NCI-H2227 (cell line): ENCODE results near the gene CD300LF.

Experiments
- DNase-seq: peaks from one replicate; lab custom pipeline; 2025; ENCODE audit not compliant: unreplicated experiment; lab: John Stamatoyannopoulos, UW

CD300LF gene

DNA sequence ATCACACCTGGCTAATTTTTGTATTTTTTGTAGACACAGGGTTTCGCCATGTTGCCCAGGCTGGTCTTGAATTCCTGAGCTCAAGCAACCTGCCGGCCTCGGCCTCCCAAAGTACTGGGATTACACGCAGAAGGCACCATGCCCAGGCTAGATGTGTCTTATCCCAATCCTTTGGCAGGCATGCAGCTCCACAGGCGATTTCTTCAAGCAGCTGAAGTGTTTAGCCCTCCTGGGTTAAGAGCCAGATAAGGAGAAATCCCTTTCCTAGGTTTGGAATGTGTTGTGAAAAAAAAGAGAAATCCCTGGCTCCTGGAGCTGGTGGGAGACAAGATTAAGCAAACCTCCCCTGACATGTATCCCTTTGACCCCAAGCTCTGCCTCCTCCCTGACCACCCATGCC lies 33.7 kb upstream of the CD300LF start:
- DNase-seq, result no peak

DNA sequence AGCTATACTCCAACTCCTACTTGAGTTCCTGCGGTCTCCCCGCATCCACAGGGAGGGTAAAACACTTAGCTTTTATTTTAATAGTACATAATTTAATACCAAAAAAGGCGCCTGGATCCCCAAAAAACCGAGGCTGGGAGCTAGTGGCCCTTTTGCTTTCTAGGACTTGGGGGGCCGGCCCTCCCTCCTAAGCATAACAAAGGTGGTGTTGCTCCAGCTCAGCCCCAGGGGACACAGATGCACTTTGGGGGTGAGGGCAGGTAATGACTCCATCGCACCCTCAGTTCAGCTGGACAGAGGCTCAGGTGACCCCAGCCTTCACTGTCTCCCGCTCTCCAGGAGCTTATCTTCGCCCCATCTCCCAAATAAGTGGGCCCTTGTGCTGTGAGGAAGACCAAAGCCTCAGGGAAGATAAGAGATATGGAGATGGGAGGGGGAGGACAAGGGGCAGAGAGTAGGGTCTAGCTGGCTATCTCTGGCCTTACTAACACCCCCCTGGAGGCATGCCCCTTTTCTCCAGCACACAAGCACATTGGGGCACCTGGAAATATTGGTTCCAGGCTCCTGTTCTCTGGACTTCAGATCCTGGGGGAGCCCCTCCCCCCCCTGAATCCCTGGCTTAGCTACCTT lies 32.9 kb upstream of the CD300LF start:
- DNase-seq, result no peak

- DNase-seq, result peak; percentile 68
Measured at GRCh38 chr17:74744714-74745547, 32.2 kb upstream of the CD300LF start.

DNA sequence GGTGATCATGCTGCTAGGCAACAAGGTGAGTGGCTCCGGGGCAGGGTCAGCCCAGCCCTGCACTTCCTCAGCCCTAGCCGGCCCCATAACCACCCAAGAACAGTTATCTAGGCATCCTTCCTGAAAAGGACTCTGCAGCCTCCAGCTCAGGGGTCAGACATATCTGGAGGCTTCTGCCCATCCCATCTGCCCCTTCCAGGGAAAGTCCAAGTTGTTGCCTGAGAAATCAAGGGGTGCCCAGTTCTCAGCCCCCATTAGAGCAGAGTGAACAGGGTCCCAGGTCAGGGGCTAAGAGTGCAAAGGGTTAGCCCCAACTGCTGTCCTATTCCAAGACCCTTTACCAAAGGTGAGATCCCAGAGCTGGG lies 31.6 kb upstream of the CD300LF start:
- no peak for DNase-seq

DNA sequence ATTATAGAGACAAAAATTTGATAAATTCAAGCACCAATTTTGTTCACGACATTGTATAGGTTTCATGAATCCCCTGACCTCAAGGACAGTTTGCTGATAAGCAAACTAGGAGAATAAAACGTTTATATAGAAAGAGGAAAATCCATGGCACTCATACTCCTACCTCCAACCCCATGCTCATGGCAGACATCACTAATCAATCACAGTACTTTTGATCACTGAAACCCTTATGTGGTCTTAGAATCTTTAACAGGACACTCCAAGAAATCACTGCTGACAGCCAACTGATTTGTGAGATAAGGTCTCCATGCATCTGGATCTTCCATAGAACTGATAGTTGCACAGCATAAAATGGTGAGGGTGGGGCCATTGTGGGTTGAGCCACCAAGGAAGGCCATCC lies 31.0 kb upstream of the CD300LF start:
- no peak for DNase-seq

DNA sequence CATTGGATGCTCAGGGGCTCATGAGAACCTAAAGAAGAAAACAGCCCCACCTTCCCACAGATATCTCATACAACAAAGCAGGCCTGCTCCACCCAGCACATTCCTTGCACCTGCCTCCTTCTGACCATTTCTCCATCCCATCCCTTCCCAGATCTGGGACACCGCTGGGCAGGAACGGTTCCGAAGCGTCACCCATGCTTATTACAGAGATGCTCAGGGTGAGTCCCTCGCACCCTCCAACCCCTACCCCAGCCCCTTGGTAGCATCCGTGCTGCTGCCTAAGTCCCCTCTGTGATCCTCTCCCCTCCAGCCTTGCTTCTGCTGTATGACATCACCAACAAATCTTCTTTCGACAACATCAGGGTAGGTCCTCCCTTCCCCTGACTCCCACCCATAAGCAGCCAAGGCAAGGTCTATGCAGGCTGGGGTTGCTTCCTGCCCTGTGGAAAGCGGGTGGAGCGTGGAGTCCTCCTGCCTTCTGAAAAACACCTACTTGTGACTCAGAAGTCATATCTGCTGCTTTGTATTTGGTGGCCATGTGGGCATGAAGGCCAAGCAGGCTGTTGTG lies 30.3 kb upstream of the CD300LF start:
- DNase-seq, result no peak

GRCh38 chr17:74742153-74742515 lies 29.4 kb upstream of the CD300LF start:
- DNase-seq, result no peak

- DNase-seq, result no peak
Measured at GRCh38 chr17:74740641-74741387, 28.1 kb upstream of the CD300LF start.

DNA sequence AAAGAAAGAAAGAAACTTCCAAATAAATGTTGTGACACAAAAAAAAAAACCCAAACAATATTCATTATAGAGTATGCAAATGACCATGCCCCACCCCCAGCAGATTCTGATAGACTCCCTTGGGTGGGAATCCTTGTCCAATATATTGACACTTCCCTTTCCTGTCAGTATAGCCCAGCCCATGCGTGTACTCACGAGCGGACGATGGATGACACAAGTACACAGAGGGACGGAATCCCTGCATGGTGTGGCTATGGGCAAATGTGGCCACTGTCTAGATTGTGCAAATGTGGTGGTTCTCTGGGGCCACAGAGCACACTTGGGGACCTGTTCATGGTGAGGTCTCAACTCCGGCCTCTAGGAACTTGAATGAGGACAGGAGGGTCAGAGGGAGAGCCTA lies 27.4 kb upstream of the CD300LF start:
- DNase-seq, result no peak

GRCh38 chr17:74739227-74739831 lies 26.6 kb upstream of the CD300LF start:
- no peak for DNase-seq

DNA sequence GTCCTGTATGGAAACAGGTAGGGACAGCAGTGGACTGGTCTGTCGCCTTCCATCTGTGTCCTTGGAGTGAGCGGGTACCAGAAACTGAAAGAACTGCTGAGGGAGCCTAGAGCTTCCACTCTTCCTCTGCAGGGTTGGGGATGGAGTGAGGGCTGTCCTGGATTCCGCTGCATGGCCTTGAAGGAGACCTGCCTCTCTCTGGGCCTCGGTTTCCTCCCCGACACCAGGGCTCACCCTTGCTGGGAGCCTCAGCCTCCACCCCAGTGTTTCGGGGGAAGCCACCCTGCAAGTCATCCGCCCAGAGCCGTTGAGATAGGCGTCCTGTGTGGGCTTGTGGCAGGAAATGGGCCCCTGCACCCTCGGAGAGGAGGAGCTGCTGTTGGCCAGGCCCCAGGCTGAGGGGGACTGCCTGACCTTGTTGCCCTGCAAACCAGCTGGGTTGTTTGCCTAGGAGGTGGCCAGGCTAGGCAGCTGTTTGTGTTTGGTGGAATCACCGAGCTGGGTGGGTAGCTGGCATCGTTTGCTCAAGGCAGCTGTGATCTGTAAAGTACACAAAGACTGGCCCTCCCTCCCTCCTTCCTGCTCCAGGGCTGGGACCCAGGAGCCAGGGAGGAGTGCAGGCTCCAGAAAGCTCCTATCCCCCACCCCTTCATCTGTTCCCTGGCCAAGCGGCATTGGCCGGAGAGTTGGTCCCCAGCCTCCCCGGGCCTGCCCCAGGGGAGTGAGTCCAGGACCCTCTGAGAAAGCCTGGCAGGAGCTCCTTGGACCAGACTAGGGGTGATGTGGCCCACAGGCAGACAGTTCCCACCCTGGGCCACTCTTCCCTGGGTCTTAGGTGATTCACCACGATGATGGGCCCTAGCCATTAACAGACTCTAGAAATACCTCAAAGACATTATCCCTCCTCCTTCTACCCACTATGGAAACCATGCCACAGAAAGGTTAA lies 25.6 kb upstream of the CD300LF start:
- DNase-seq, result no peak

GRCh38 chr17:74737299-74738050 lies 24.8 kb upstream of the CD300LF start:
- DNase-seq, result peak; percentile 58

GRCh38 chr17:74736513-74737298 lies 24.0 kb upstream of the CD300LF start, which contains the start of gene RAB37:
RAB37 (plus strand) TSS chr17:74737256; CDS start chr17:74737273, 17 bp downstream.
- peak; percentile 62 for DNase-seq

DNA sequence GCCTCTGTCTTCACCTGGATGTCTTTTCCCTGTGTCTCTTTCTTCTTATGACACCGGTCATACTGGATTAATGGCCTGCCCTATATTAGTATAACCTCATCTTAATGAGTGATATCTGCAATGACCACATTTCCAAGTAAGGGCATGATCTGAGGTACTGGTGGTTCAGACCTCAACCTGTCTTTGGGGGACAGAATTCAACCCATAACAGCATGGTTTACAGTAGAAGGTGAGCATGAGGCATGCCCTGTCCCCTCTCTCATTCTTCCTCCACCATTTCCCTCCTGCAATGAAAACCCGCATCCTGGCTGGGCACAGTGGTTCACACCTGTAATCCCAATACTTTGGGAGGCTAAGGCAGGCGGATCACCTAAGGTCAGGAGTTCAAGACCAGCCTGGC lies 21.5 kb upstream of the CD300LF start:
- no peak for DNase-seq

GRCh38 chr17:74733365-74734122 lies 20.8 kb upstream of the CD300LF start:
- DNase-seq, result no peak

DNA sequence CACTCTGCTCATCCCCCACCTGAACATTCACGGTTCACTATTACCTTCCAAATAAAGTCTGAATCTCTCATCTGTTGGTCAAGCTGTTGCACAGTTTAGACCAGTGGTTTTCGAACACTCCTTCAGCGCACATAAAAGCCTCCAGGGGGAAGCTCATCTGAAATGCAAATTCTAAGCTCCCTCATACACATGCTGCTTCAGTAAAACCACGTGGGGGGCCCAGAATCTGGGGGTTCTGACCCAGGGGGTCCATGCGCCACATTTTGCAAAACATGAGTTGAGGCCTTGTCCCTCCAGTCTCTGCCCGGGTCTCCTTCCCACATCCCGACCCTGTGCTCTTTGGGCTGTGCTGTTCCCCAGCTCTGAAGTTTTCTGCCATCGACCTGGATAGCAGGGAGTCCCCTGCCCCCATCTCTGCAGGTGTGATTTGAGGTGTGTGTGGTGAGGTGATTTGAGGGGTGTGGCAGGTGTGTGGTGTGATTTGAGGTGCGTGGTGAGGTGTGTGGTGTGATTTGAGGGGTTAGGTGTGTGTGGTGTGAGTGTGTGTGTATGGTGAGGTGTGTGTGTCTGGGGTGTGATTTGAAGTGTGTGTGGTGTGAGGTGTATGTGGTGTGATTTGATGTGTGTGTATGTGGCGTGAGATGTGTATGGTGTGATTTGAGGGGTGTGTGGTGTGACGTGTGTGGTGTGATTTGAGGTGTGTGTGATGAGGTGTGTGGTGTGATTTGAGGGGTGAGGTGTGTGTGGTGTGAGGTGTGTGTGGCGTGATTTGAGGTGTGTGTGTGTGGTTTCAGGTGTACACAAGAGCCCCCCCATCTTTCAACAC lies 19.5 kb upstream of the CD300LF start:
- DNase-seq, result no peak

- DNase-seq, result no peak
Measured at GRCh38 chr17:74731347-74731605, 18.6 kb upstream of the CD300LF start.
